ENCODE data around the gene CENPU.

CENPU gene

GRCh38 chr4:184702114-184702513 lies 31.8 kb downstream of the CENPU start:
- no peak for DNase-seq

DNA sequence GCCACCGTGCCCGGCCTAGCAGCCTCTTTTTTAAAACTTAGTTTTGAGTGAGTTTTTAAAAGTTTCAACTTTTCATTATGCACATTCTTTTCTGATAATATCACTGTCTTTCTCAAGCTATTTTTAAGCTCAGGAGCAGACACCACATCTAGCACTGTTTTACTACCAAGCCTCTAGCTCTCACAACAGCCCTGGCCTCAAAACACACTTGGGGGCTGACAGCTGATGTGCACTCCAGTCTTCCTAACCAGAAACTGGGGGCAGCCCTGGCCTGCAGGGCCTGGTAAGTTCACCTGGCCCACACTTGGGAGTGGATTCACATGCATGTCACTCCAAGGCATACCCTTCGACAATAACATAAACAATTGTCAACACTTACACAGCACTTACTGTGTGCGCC lies 34.0 kb downstream of the CENPU start:
- DNase-seq: no peak

DNA sequence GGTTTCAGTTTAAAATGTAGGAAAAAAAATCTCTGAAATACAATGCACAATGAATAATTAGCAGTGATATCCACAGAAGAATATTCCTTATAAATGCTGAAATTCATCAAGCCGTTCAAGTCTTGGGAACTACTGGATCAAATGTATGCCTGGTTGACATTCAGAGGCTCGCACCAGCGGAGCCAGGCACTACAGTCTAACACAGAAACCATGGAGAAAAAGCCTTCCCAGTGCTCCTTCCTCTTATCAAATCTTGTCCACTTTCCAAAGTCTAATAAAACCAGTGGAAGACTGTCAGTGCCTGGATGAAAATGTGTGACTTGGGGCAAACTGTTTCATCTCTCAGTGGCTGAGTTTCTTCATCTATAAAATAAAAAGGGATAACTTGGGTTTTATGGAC lies 35.9 kb downstream of the CENPU start:
- no peak for DNase-seq

- DNase-seq: no peak
Observed at GRCh38 chr4:184695178-184695896, 38.6 kb downstream of the CENPU start.

GRCh38 chr4:184694412-184694956 lies 39.4 kb downstream of the CENPU start:
- DNase-seq: no peak

DNA sequence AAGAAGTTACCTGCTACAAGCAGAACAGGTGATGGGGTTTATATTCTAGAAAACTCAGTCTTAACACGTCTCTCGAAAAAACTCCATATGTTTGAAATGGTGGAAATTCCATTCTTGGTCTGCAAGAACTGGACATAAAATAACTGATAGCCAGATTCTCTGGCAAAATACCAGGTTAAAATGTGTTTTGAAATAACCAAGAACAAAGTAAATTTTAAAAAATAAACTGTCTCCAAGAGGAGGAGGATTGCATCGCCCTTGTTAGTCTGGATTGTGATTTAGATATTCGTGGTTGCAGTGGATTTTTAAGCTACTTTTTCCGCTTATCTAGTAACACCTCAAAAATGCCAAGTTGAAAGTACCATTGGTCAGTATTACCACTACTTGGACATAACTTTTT lies 40.8 kb downstream of the CENPU start:
- no peak for DNase-seq

- DNase-seq: no peak
Observed at GRCh38 chr4:184689681-184690080, 44.2 kb downstream of the CENPU start.

DNA sequence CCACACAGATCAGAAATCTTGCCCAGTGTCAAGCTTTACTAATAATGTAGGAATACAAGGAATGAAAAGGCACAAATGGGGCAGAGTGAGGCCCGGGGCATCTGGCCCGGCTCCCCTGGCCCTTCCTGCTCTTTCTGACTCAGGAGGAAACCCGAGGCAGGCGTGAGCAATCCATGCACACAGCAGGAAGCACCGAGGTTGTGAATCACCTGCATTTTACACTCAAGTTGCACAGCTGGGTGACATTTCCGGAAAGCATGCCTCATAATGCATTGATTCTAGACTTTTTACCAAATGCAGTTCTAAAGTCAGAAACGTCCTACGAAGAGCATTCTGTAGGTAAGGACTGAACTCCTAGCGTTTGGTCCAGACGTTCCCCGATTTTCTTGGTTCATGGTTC lies 45.4 kb downstream of the CENPU start:
- no peak for DNase-seq

GRCh38 chr4:184688005-184688404 lies 45.9 kb downstream of the CENPU start:
- no peak for DNase-seq

DNA sequence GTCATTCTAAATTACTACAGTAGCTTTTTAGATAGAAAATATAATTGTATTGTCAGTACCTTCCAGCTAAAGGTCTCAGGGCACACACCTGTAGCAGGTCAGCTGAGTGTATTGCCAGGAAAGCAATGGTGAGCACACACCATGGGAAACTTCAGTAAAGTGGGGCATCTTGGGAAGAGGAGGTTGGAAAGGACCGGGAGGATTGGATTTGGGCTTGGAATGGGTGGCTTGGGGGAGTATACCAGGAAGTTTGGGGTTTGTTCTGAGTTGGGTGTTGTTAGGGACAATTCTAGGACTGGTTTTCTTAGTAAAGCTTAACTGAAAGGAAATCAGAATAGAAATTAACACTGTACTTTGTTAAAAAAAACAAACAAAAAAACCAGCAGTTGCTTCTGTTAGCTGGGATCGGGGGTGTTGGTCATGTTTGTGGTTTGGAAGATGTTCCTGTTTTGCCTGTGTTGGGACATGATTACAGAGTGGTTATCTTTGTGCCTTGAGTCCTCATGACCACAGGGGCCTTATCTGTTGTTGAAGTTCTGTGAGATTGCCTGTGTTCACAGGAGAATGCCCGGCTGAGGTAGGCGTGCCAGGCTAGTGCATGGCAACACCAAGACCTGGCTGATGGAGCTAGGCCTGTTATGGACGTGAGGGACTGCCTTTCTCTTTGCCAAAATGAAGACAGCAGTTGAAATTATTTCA lies 49.3 kb downstream of the CENPU start:
- DNase-seq: peak; percentile 17

DNA sequence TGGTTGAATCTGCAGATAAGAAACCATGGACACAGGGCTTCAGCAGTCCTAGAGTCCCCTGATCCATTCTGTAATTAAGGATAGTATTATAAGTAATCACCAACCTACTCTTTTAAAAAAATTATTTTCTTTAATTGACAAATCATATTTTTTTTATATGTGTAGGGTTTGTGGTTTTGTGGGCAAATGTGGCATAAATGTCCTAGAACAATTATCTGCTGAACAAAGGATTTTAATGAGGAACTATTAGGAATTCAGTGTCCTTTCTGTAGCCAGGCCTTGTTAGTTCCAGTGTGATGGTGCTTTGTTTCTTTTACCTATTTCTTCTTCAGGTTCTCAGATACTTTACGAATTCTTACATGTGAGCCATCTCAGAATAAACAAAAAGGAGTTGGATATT lies 52.0 kb downstream of the CENPU start:
- DNase-seq: no peak

DNA sequence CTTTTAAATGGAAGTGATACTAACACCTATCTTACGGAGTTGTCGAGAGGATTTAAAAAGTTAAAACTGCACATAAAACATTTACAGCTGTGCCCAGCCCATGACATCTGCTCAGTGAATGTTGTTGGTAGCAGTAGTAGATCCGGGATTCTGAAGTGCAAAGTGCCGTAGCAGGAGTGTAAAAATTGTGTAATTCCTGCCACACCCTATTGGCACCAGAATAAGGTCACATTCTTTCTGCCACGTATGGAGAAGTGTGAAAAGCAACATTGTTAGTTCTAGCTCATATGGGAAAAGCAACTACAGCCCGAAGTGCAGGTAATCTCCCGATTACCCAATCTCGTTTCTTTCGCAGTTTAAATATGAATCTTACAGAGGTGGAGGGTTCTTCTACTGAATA lies 53.2 kb downstream of the CENPU start:
- DNase-seq: no peak

DNA sequence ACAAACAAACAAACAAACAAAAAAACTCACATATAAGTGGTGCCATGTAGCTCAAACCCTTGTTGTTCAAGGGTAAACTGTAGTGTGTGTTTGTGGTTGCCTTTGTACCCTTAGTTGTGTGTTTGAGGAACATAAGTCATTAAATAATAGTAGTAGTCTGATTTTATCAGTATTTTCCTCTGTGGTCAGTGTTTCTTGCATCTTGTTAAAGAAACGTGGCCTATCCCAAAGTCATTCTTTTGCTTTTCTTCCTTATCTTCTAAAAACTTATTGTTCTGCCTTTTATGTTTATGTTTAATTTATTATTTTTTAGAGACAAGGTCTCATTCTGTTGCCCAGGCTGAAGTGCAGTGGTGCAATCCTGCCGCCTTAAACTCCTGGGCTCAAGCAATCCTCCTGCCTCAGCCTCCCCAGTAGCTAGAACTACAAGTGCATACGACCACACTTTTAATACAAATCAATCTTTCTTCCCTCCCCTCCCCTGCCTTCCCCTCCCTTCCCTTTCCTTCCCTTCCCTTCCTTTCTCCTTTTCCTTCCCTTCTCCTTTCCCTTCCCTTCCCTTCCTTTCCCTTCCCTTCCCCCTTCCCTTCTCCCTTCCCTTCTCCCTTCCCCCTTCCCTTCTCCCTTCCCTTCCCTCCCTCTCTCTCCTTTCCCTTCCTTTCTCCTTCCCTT lies 57.9 kb downstream of the CENPU start:
- no peak for DNase-seq

GRCh38 chr4:184675018-184675417 lies 58.9 kb downstream of the CENPU start:
- no peak for DNase-seq

GRCh38 chr4:184674011-184674410 lies 59.9 kb downstream of the CENPU start:
- no peak for DNase-seq

DNA sequence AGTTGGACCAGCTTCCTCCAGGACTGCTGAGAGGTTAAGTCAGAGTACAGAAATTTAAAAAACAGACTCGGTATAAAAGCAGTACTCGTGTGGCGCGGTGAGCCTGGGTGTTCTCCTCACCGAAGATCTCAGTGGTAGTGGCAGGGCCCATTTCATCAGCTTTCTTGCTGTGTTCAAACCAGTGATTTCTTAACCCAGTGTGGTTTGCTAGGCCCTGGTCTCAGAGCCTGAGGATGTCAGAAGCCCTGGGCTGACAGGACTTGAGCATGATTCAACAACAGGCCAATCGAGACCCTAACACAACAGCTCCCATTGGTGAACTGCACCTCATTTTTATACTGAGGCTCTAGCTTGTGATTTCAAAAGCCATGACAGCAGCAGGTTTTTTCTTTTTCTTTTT lies 61.2 kb downstream of the CENPU start:
- DNase-seq: no peak

DNA sequence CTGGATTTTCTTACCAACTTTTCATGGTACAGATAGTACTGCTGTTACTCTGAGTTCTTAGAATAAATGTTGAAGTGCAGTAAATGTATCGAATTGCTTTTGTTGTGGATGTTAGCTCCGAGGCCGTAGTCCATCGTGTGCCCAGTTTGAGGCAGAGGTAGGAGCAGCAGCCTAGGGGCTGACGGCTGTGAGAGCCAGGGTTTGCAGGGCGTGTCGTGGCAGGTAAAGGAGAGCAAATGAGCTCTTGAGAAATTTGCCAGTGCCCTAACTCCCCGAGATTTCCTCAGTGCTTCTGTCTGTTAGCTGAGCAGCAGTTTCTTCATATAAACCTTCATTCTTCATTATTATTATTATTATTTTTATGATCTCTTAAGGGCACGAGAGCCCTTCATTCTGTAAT lies 62.8 kb downstream of the CENPU start:
- DNase-seq: no peak

GRCh38 chr4:184669251-184669650 lies 64.6 kb downstream of the CENPU start:
- DNase-seq: no peak

DNA sequence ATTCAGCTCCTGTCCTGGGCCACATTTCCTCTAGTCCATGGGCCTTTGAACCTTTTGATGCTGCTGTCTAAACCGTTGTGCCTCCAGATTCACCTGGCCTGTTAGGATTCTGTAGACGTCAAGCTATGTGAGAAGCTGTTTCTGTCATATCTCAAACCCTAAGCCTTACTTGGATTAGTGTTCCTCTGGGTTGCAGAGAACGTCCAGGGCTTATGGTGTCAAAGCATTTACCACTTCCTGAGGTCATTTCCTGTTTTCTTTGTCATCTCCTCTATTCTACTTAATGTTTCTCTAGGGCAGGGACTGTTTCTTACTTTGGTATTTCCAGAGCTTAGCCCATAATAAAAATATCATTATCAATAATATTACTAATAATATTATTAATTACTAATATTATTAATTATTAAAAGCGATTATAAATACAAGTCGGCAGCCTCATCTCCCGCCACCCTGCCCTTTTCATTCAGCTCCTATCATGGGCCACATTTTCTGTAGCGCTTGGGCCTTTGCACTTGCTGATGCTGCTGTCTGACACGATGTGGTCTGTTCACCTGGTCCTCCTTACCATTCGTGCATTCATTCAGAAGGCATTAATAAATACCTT lies 65.3 kb downstream of the CENPU start:
- no peak for DNase-seq

- DNase-seq: no peak
Observed at GRCh38 chr4:184668096-184668495, 65.8 kb downstream of the CENPU start.

DNA sequence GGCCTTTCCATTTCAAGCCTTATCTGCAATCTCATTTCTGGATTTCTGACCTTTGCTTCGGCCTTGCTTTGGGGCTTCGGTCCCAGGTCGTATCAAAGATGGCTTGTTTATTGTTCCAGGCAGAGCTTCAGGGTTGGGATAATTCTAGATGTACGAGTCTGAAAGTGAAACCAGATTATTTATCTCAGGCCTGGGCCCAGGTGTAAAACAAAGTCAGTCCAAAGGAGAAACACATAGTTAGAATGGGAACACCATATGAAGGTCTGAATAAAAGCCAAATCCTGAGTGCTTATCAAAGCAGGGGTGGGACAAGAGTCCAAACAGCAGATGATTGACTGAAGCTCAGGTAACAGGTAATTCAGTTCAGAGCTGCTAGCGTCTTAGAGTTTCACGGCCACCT lies 67.2 kb downstream of the CENPU start:
- no peak for DNase-seq

- DNase-seq: peak; percentile 21
Observed at GRCh38 chr4:184664445-184665210, 69.3 kb downstream of the CENPU start.

- no peak for DNase-seq
Observed at GRCh38 chr4:184662236-184662635, 71.7 kb downstream of the CENPU start.

Measured in CD4-positive, alpha-beta T cell treated with Interleukin-15 for 1 hour (primary cell).